ENCODE measurements around the gene ZNF576.
"Not testable (repeated sequence)": the region's sequence is repeated elsewhere in the genome, so short reads cannot be mapped to it uniquely, and the experiment has no call there.

The ZNF576 gene

GRCh38 chr19:43575156-43575950, 21.0 kb upstream of the ZNF576 start, which contains the start of the genes PINLYP and XRCC1:
Gene PINLYP (plus strand): TSS chr19:43575801. CDS start chr19:43577192, 1,391 bp downstream.
Gene XRCC1 (minus strand): TSS chr19:43575527. CDS start chr19:43575458, 69 bp downstream.
- peak; percentile 94 for DNase-seq (ENCODE audit: low read depth)

DNA sequence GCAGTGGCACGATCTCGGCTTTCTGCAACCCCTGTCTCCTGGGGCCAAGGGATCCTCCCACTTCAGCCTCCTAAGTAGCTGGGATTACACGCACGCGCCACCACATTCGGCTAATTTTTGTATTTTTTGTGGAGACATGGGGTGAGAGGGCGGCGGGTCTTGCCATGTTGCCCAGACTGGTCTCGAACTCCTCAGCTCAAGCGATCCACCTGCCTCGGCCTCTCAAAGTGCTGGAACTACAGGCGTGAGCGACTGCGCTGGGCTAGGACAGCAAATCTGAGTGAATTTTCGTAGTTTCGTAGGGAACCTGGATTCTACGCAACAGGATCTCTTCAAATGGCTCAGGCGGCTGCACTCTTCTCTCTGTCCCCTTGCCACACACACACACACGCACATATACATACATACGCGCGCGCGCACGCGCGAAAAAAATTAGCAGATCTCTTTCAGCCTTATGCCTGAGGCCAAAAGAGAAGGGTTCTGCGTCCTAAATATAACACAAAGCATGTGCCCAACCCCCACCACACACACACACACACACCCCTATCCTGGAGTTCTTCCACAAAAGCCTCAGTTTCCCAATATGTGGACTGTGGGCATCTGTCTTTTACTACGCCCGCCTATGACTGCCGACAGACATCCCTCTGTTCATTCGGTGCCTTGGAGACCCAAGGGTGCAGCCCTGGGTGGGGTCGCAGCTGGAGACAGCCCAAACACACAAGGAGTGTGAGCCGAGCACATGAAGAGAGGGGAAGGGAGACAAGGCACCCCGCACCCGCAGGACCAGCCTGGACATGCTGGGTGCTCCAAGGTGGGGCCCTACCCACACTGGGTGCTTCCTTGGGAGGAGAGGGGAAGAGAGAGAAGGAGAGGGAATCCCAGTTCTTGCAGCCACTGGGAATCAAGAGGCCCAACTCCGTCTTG, 20.2 kb upstream of the ZNF576 start:
- no peak for DNase-seq (ENCODE audit: low read depth)

DNA sequence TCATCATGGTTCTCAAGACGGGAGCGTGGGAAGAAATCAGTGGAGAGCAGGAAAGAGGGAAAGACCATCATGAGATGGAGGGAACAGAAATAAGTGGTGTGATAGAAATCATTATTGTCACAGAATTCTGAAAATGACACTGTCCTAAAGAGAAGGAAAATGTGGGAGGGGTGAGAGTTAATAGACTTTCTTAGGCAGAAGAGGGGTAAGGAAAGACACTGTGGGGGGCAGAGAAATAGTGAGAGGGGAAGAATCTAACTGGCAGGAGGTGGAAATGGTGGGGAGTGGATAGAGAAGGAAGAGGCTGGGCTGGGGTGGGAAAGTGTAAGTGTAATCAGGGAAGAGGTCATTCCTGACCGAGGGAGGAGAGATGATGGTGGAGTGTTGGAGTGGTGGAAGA, 17.6 kb upstream of the ZNF576 start:
- no peak for DNase-seq (ENCODE audit: low read depth)

DNA sequence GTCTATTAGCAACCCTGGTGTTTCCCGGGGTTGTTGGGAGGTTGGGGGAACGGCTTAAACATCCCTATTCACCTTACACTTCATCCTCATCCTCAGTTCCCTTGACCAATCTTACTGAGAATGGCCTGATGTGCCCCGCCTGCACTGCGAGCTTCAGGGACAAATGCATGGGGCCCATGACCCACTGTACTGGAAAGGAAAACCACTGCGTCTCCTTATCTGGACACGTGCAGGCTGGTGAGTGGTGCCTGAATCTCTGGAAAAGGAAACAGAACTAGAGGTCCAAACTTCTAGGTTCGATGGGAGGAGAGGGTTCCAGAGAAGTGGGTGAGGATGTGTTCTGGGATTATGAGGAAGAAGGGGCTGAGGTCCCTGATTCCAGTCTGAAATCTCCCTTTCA, 14.9 kb upstream of the ZNF576 start:
- no peak for DNase-seq (ENCODE audit: low read depth)

- DNase-seq (ENCODE audit: low read depth): no peak
Observed at GRCh38 chr19:43582495-43582894, 13.9 kb upstream of the ZNF576 start.

- DNase-seq (ENCODE audit: low read depth): no peak
Observed at GRCh38 chr19:43584484-43584883, 11.9 kb upstream of the ZNF576 start.

GRCh38 chr19:43586346-43586745, 10.0 kb upstream of the ZNF576 start:
- DNase-seq (ENCODE audit: low read depth): no peak

DNA sequence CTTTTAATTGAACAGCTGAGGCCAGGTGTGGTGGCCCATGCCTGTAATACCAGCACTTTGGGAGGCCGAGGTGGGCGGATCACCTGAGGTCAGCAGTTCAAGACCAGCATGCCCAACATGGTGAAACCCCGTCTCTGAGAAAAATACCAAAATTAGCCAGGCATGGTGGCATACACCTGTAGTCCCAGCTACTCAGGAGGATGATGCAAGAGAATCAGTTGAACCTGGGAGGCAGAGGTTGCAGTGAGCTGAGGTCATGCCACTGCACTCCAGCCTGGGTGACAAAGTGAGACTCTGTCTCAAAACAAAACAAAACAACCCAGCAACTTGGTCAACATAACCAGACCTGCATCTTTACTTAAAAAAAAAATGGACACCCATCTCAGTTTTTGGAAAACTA, 9.4 kb upstream of the ZNF576 start:
- DNase-seq (ENCODE audit: low read depth): not testable (repeated sequence)

- DNase-seq (ENCODE audit: low read depth): no peak
Observed at GRCh38 chr19:43589277-43589676, 7.1 kb upstream of the ZNF576 start.

DNA sequence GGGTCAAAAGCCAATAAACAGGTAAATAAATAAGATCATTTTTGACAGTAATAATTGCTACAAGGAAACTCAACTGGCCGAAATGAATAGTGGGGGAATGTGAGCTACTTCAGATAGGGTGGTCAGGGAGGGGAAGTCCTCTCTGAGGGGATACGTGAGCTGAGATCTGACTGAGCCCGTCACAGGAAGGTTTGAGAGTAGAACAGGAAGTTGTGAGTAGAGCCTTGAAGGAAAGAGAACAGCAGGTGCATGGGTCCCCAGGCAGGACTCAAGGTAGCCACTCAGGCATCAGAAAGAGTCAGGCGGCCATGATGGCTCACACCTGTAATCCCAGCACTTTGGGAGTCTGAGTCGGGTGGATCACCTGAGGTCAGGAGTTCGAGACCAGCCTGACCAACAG, 6.7 kb upstream of the ZNF576 start:
- DNase-seq (ENCODE audit: low read depth): no peak

- no peak for DNase-seq (ENCODE audit: low read depth)
Observed at GRCh38 chr19:43591904-43592772, 4.3 kb upstream of the ZNF576 start.

DNA sequence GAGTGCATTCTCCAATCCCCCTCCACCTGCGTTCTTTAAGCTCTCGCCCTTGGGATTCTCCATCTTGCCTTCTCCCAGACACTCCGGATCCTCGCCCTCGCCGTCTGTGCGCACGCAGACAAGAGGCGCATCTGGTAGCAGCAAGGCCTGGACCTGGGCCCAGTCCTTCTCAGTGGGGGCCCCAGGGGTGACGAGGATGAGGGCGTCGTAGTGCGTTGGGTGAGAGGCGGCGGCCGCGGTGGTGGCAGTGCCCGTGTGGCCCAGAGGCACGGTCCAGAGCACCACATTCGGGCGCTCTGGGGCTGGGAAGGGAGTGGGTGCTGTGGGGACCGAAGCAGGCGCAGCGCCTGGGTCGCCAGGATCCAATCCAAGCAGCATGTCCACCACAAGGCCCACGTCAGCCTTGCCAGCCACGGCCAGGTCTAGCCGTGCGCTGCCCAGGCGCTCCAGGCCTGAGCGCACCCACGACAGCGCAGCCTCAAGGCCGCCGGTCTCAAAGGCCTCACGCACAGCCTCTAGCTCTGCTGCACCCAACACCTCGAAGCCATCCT, 3.5 kb upstream of the ZNF576 start:
- DNase-seq (ENCODE audit: low read depth): no peak

GRCh38 chr19:43594081-43594697, 2.2 kb upstream of the ZNF576 start:
- no peak for DNase-seq (ENCODE audit: low read depth)

DNA sequence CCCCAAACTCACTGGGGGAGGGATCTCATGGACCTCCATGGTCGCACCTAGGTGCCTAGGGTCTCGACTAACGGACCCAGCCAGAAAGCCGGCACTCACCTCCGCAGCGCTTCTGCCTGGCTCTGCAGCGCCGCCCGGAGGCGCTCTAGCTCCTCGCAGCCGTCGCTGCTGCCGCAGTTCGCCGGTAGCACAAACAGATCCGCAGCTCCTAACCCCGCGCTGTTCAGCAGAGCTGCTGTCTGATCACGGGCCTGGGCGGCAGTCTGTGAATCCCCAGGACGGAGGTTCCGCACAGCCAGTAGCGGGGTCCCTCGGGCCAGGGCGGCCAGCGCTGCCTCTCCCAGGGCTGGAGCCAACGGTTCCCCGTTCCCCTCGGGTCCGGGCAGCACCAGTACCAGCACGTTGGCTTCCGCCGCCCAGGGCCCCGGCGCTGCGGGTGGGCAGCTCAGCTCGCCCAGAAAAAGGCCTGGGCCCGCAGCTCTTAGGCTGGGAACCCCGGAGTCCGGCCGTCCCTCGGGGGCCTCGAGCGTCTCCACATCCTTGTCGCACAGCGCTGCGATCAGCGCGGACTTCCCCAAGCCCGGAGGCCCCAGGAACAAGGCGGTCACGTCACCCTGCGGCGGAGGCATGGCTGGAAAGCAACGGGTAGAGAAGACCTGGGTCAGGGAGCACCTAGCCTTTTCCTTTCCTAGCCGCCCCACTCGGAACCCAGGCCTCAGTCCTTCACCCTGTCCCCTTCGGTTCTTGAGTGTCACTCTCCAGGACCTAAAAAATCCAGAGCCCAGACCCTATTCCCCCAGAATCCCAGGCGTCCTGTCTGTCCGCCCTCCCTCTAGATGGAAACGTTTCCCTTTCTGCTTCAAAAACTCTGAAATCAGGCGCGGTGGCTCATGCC, 1.4 kb upstream of the ZNF576 start:
- peak; percentile 54 for DNase-seq (ENCODE audit: low read depth)

DNA sequence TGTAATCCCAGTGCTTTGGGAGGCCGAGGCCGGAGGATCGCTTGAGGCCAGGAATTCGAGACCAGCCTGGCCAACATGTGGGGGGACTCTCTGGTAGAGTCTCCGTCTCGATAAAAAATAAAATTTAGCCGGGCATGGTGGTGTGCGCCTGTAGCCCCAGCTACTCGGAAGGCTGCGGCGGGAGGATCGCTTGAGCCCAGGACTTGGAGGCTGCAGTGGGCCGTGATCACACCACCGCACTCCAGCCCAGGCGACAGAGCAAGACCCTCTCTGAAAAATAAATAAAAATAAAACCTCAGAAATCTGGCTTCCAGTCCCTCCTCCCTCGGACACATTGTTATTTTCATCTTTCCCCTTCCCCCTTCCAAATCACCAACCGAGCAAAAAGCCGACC, 793 bp upstream of the ZNF576 start:
- no peak for DNase-seq (ENCODE audit: low read depth)

GRCh38 chr19:43596842-43597461, 557 bp downstream of the ZNF576 start:
- DNase-seq (ENCODE audit: low read depth): no peak

DNA sequence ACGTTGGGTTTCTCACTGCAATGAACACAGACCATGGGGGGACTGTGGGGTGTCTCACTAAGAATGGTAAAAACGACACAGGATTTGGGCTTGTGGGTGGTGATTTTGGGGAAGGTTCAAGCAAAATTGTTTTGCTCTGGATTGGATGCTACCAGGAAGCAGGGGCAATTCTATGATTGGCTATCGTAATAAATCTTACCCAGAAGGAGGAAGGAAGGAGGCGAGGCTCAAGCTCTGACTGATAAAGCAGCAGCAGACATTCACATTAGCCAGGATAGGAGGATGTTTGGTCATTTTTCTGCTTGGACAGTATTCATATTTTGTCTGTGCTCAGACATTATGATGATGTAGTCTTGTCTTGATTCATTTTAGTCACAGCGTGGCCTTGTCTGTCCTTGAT, 1.5 kb downstream of the ZNF576 start:
- DNase-seq (ENCODE audit: low read depth): no peak

DNA sequence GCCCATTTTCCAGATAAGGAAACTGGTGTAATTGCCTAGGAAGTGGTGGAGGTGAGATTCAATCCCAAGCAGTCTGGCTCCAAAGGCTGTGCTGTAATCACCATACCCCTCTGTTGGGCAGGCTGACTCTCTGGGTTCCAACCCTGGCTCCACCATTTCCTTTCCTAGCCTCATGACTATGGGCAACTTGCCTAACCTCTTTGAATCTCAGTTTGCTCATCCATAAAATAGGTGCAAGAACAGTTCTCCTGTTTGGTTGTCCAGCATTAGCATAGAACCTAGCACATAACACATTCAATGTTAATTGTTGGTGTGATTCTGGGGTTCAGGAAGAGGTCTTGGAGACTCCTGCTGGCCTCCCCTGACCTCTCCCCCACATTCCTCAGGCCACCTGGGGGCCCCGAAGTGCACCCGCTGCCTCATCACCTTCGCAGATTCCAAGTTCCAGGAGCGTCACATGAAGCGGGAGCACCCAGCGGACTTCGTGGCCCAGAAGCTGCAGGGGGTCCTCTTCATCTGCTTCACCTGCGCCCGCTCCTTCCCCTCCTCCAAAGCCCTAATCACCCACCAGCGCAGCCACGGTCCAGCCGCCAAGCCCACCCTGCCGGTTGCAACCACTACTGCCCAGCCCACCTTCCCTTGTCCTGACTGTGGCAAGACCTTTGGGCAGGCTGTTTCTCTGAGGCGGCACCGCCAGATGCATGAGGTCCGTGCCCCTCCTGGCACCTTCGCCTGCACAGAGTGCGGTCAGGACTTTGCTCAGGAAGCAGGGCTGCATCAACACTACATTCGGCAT, 2.2 kb downstream of the ZNF576 start:
- no peak for DNase-seq (ENCODE audit: low read depth)

All from activated T-cell treated with anti-CD3 and anti-CD28 coated beads for 24 hours (primary cell).